ENCODE measurements around the gene ZNF587B.
"Not testable (repeated sequence)": the region's sequence is repeated elsewhere in the genome, so short reads cannot be mapped to it uniquely, and the experiment has no call there.

The ZNF587B gene

DNA sequence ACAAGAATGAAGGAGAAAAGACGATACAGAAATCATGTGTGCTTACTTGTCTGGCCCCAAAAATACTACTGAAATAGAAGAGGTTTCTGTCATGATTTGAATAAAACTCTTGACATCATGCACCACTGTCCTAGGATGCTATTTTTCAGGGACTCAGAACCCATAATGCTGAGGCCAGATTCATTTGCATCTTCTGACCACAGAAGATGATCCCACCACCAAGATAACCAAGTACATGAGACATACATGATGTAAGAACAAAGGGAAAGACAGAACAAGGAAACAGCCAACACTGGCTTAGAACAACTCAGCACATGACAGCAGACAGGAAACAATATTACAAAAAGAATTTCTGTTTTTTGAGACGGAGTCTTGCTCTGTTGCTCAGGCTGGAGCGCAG is 17.9 kb upstream of the ZNF587B start:
- DNase-seq (ENCODE audit: low spot score in 2 of 2) (no peak), ATAC-seq (replicated peaks; ENCODE audit: extremely low read depth, poor library complexity, severe bottlenecking) (no peak)
- Mint-ChIP-seq H3K27me3 (no peaks in the 10 kb centered on the region), H3K4me1 (peaks cover 62% of the 10 kb centered on the region), H3K27ac (ENCODE audit: low read depth) (no peak overlapping the region), H3K36me3 (ENCODE audit: insufficient read depth) (peaks cover 31% of the 10 kb centered on the region), H3K9me3 (no peaks in the 10 kb centered on the region), H3K4me3 (peak overlapping the region; percentile 26)

DNA sequence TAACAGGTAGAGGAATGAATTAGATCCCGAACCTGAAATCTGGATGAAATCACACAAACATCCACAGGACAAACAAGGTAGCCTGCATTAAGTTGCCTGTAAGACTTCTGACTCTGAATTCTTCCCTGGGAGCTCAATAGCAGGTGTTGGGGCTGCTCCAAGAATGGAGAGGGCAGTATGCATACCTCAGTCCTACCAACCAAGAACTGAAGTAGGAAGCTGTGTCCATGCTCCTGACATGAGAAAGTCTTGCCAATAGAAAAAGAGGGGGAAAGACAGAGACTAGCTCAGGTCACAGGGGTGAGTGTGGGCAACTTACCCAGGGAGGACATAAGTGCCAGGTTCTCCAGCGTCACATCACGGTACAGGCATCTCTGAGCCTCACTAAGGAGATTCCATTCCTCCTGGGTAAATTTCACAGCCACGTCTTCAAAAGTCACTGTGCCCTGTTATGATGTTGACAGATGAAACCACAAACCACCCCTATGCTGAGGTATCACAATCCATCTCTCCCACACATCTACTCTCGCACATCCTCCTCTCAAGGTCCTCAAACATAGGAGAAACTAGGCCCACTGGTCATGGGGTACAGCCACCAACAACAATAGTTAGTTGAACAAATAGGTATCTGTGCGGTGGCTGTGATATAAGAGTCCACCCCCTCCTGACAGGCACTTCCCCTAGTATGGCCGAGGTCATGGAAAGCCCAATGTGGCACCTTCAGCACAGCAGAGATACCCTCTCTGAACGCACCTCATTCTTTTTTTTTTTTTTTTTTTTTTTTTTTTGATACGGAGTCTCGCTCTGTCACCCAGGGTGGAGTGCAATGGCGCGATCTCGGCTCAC is 16.9 kb upstream of the ZNF587B start:
- H3K27me3 Mint-ChIP-seq; DNase-seq (ENCODE audit: low spot score in 2 of 2); H3K9me3 Mint-ChIP-seq; ATAC-seq (replicated peaks; ENCODE audit: extremely low read depth, poor library complexity, severe bottlenecking): not testable (repeated sequence)
- Mint-ChIP-seq H3K4me3 (peak overlapping the region; percentile 97), H3K4me1 (peaks cover 57% of the 10 kb centered on the region), H3K27ac (ENCODE audit: low read depth) (peak overlapping the region; percentile 4), H3K36me3 (ENCODE audit: insufficient read depth) (peaks cover 27% of the 10 kb centered on the region)

DNA sequence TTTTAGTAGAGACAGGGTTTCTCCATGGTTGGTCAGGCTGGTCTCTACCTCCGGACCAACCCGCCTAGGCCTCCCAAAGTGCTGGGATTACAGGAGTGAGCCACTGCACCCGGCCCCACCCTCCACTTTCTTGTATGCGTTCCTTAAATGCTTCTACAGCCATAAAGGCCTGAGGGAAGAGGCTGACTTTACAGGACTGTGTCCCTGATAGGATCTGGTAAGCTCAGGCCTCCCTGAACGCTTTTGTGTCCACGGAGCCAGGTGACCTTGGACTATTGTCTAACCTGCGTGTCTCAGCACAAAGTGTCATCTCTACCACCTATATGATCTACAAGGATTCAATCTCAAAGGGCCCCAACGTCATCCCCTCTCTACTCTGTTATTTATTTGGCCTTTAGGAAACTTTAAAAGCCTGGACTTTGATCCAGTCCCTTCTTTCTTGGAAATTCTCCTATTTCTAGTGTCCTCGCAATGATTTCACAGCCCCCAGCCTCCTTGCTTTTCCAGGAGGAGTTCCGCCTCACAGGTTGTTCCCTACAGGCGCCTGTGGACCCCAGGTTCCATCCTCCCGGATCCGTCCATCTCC is 16.1 kb upstream of the ZNF587B start:
- ATAC-seq (replicated peaks; ENCODE audit: extremely low read depth, poor library complexity, severe bottlenecking) (no peak), DNase-seq (ENCODE audit: low spot score in 2 of 2) (no peak)
- peak overlapping the region; percentile 97 for H3K4me3 Mint-ChIP-seq
- H3K36me3 Mint-ChIP-seq (ENCODE audit: insufficient read depth), result peaks cover 27% of the 10 kb centered on the region
- peak overlapping the region; percentile 97 for H3K27ac Mint-ChIP-seq (ENCODE audit: low read depth)
- H3K4me1 Mint-ChIP-seq, result peaks cover 53% of the 10 kb centered on the region
- H3K27me3 Mint-ChIP-seq, result no peaks in the 10 kb centered on the region
- H3K9me3 Mint-ChIP-seq, result no peaks in the 10 kb centered on the region

DNA sequence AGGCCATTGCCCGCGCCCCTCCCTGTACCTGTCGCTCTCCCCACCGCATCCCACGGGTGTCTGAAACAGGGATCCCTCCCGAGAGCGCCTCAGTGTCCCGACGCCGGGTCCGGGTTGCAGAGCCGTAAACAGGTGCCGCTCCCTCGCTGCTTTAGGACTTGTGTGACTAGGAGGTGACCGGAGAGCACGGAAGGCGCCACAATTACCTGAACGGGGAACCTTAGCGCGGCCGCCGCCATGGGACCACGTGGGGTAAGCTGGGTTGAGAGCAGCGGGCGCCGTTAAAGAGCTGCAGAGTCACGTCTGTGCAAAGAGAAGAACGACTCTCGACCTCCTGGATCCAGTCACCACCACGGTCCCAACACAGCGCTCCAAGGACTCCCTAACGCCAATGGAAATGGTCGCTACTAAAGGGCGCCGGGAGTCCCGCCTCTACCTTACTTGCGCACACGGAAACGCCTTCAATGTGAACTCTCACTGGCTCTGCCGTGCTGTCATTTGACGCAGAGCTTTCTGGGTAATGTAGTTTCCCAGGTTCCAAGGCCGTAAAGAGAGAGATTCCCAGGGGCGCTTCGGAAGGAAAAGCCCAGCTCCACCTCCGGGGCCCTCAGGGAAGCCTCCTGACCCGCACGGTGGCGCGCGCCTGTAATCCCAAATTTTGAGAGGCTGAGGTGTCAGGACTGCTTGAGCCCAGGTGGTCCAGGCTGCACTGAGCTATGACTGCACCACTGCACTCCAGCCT is 15.4 kb upstream of the ZNF587B start, which contains the start of gene ZNF552:
TSS of gene ZNF552 (minus strand) at position 409 of the 742 bp plus-strand sequence. CDS start at position 239, 170 bp downstream.
- H3K27me3 Mint-ChIP-seq, result no peaks in the 10 kb centered on the region
- ATAC-seq (replicated peaks; ENCODE audit: extremely low read depth, poor library complexity, severe bottlenecking) (peak; percentile 81), DNase-seq (ENCODE audit: low spot score in 2 of 2) (peak; percentile 47 to 49)
- peaks cover 28% of the 10 kb centered on the region for H3K36me3 Mint-ChIP-seq (ENCODE audit: insufficient read depth)
- peaks cover 56% of the 10 kb centered on the region for H3K4me1 Mint-ChIP-seq
- no peaks in the 10 kb centered on the region for H3K9me3 Mint-ChIP-seq
- H3K27ac Mint-ChIP-seq (ENCODE audit: low read depth), result peak within 1 kb of the TSS; percentile 97
- H3K4me3 Mint-ChIP-seq, result peak within 1 kb of the TSS; percentile 97

DNA sequence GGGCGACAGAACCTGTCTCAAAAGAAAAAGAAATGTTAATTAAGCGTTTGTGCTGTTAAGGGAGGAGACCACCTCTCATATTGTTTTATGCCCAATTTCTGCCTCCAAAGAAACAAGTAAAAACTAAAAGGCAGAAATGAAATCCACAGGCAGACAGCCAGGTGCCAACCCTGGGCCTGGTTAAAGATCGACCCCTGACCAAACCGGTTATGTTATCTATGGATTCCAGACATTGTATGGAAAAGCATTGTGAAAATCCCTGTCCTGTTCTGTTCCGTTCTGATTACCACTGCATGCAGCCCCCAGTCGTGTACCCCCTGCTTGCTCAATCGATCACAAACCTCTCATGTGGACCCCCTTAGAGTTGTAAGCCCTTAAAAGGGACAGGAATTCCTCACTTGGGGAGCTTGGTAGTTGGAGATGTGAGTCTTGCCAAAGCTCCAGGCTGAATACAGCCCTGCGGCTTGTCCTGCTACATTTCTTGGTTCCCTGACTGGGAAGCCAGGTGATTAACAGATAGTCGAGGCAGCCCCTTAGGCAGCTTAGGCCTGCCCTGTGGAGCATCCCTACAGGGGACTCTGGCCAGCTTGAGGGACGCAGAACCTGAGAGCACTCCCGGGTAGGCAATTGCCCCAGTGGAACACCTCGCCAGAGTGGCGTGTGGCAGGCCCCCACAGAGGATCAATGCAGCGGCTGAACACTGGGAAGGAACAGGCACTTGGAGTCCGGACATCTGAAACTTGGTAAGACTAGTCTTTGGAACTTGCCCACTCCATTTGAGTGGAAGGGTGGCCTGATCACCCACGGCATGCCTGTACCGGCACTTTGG is 14.6 kb upstream of the ZNF587B start:
- ATAC-seq (replicated peaks; ENCODE audit: extremely low read depth, poor library complexity, severe bottlenecking) (no peak), DNase-seq (ENCODE audit: low spot score in 2 of 2) (no peak)
- Mint-ChIP-seq H3K9me3 (no peaks in the 10 kb centered on the region), H3K4me3 (peak overlapping the region; percentile 97), H3K36me3 (ENCODE audit: insufficient read depth) (peaks cover 28% of the 10 kb centered on the region), H3K4me1 (peaks cover 56% of the 10 kb centered on the region), H3K27ac (ENCODE audit: low read depth) (peak overlapping the region; percentile 97), H3K27me3 (no peaks in the 10 kb centered on the region)

DNA sequence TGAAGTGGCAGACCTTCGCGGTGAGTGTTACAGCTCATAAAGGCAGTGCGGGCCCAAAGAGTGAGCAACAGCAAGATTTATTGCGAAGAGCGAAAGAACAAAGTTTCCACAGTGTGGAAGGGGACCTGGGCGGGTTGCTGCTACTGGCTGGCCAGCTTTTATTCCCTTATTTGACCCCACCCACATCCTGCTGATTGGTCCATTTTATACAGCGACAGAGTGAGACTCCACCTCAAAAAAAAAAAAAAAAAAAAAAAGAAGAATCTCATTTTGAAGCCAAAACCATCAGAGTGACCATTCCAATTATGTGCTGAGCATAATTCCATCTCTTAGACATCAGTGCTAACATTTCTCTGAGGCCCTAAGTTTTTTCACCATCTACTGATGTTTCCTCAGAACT is 13.4 kb upstream of the ZNF587B start:
- H3K27ac Mint-ChIP-seq (ENCODE audit: low read depth), result no peak overlapping the region
- no peaks in the 10 kb centered on the region for H3K27me3 Mint-ChIP-seq
- DNase-seq (ENCODE audit: low spot score in 2 of 2) (no peak), ATAC-seq (replicated peaks; ENCODE audit: extremely low read depth, poor library complexity, severe bottlenecking) (no peak)
- H3K36me3 Mint-ChIP-seq (ENCODE audit: insufficient read depth), result peaks cover 28% of the 10 kb centered on the region
- no peaks in the 10 kb centered on the region for H3K9me3 Mint-ChIP-seq
- H3K4me3 Mint-ChIP-seq, result no peak overlapping the region
- peaks cover 60% of the 10 kb centered on the region for H3K4me1 Mint-ChIP-seq

DNA sequence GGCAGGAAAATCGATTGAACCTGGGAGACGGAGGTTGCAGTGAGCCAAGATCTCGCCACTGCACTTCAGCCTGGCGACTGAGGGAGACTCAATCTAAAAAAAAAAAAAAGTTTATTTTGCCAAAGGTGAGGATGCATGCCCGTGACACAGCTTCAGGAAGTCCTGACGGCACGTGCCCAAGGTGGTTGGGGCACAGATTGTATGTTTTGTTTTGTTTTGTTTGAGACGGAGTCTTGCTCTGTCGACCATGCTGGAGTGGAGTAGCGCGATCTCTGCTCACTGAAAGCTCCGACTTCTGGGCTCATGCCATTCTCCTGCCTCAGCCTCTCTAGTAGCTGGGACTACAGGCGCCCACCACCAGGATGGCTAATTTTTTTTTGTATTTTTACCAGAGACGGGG is 12.1 kb upstream of the ZNF587B start:
- Mint-ChIP-seq H3K27me3 (no peaks in the 10 kb centered on the region), H3K36me3 (ENCODE audit: insufficient read depth) (peaks cover 25% of the 10 kb centered on the region), H3K4me1 (peaks cover 57% of the 10 kb centered on the region), H3K4me3 (peak overlapping the region; percentile 37), H3K27ac (ENCODE audit: low read depth) (no peak overlapping the region), H3K9me3 (no peaks in the 10 kb centered on the region)
- no peak for DNase-seq (ENCODE audit: low spot score in 2 of 2)
- ATAC-seq (replicated peaks; ENCODE audit: extremely low read depth, poor library complexity, severe bottlenecking), result no peak

DNA sequence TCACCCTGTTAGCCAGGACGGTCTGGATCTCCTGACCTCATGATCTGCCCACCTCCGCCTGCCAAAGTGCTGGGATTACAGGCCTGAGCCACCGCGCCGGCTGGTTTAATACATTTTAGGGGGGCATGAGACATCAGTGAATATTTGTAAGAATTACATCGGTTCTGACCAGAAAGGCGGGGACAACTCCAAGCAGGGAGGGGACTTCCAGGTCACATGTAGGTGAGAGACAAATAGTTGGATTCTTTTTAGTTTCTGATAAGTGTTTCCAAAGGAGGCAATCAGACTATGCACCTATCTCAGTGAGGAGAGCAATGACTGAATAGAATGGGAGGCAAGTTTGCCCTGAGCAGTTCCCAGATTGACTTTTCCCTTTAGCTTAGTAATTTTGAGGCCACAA is 11.7 kb upstream of the ZNF587B start:
- H3K4me1 Mint-ChIP-seq, result peaks cover 57% of the 10 kb centered on the region
- no peak overlapping the region for H3K27ac Mint-ChIP-seq (ENCODE audit: low read depth)
- ATAC-seq (replicated peaks; ENCODE audit: extremely low read depth, poor library complexity, severe bottlenecking) (no peak), DNase-seq (ENCODE audit: low spot score in 2 of 2) (no peak)
- peaks cover 22% of the 10 kb centered on the region for H3K36me3 Mint-ChIP-seq (ENCODE audit: insufficient read depth)
- no peaks in the 10 kb centered on the region for H3K9me3 Mint-ChIP-seq
- H3K4me3 Mint-ChIP-seq, result peak overlapping the region; percentile 37
- H3K27me3 Mint-ChIP-seq, result no peaks in the 10 kb centered on the region

DNA sequence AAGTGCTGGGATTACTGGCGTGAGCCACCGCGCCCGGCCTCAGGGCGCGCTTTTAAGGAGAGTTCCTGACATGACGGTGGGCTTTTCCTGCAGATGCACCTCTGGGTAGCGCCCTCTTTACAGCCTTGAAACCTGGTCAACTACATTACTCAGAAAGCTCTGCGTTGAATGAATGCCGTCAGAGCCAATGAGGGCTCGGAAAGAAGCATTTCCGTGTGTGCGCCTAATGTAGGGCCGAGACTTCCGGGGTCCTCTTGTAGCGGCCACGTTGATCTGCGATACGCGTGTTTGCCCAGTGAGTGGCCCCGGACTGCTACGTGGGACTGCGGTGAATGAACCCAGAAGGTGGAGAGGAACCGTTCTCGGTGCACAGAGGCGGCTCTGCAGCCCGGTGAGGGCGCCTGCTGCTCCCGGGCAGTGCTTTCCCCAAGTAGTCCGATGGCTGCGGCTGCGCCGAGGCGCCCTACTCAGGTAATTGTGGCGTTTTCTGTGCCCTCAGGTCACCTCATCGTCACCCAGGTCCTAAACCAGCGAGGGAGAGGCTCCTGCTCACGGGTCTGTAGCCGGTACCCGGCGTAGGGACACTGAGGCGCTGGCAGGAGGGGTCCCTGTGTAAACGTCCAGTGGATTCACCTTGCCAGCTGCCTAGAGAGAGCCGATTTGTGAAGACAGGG is 10.5 kb upstream of the ZNF587B start:
- Mint-ChIP-seq H3K27ac (ENCODE audit: low read depth) (peak overlapping the region; percentile 94), H3K9me3 (no peaks in the 10 kb centered on the region), H3K27me3 (no peaks in the 10 kb centered on the region), H3K4me3 (peak overlapping the region; percentile 96), H3K36me3 (ENCODE audit: insufficient read depth) (peaks cover 14% of the 10 kb centered on the region), H3K4me1 (peaks cover 55% of the 10 kb centered on the region)
- ATAC-seq (replicated peaks; ENCODE audit: extremely low read depth, poor library complexity, severe bottlenecking) (peak; percentile 89), DNase-seq (ENCODE audit: low spot score in 2 of 2) (peak; percentile 57 to 67)

DNA sequence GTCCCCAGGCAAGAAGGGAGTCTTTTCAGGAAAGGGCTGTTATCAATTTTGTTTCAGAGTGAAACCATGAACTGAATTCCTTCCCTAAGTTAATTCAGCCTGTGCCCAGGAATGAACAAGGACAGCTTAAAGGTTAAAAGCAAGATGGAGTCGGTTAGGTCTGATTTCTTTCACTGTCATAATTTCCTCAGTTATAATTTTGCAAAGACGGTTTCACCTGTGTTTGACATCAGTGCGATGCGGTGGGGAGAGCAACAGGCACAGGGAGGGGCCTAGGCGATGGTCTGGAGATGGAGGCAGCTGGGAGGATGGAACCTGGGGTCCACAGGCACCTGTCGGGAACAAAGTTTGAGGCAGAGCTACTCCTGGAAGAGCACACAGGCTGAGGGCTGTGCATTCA is 9.5 kb upstream of the ZNF587B start:
- ATAC-seq (replicated peaks; ENCODE audit: extremely low read depth, poor library complexity, severe bottlenecking) (no peak), DNase-seq (ENCODE audit: low spot score in 2 of 2) (no peak)
- Mint-ChIP-seq H3K36me3 (ENCODE audit: insufficient read depth) (peaks cover 14% of the 10 kb centered on the region), H3K4me1 (peaks cover 46% of the 10 kb centered on the region), H3K27ac (ENCODE audit: low read depth) (peak overlapping the region; percentile 94), H3K4me3 (peak overlapping the region; percentile 96), H3K9me3 (no peaks in the 10 kb centered on the region), H3K27me3 (no peaks in the 10 kb centered on the region)

DNA sequence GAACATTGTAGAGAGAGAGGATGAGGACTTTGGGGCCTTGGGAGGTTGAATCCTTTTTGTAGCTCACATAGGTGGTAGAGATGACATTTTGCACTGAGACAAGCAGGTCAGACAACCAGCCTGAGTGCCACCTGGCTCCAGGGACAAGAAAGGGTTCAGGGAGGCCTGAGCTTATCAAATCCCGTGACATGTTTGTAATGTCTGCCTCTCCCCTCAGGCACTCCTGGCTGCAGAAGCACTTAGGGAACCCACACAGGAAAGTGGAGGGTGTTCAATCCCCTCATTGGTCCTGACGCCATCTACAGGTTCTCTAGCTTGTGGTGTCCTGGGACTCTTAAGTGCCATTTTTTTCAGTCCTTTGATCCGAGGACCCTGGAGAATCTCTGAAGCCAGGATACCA is 9.0 kb upstream of the ZNF587B start:
- not testable (repeated sequence) for H3K9me3 Mint-ChIP-seq; H3K27ac Mint-ChIP-seq (ENCODE audit: low read depth); DNase-seq (ENCODE audit: low spot score in 2 of 2); H3K27me3 Mint-ChIP-seq; ATAC-seq (replicated peaks; ENCODE audit: extremely low read depth, poor library complexity, severe bottlenecking)
- H3K36me3 Mint-ChIP-seq (ENCODE audit: insufficient read depth), result peaks cover 17% of the 10 kb centered on the region
- peak overlapping the region; percentile 96 for H3K4me3 Mint-ChIP-seq
- peaks cover 46% of the 10 kb centered on the region for H3K4me1 Mint-ChIP-seq
